GM06990 (cell line): Measurements from ENCODE around the gene VWA2.

ENCODE experiments used
- DNase-seq: peaks from one replicate; pipeline ENCODE4 v3.0.0-alpha.2; 2011; ENCODE audit not compliant: insufficient read length; ENCODE audit errors: extremely low read depth
- H3K27me3 ChIP-seq: replicated peaks from 2 replicates; pipeline ENCODE4 v1.6.0; 2011; ENCODE audit warnings: low read length; ENCODE audit not compliant: control insufficient read depth, insufficient read depth
- H3K36me3 ChIP-seq: 2 replicates; pipeline ENCODE4 v1.5.1; 2011; ENCODE audit warnings: low read length; ENCODE audit not compliant: control insufficient read depth, insufficient read depth
- H3K4me3 ChIP-seq: replicated peaks from 2 replicates; pipeline ENCODE4 v1.5.1; 2011; ENCODE audit warnings: low read depth, mild to moderate bottlenecking, control low read depth, low read length
- CTCF ChIP-seq: IDR thresholded peaks from 2 replicates; pipeline ENCODE4 v1.5.1; 2011; ENCODE audit warnings: low read length, control low read depth, mild to moderate bottlenecking, inconsistent platforms; ENCODE audit not compliant: insufficient read depth, poor library complexity, severe bottlenecking

VWA2 gene

DNA sequence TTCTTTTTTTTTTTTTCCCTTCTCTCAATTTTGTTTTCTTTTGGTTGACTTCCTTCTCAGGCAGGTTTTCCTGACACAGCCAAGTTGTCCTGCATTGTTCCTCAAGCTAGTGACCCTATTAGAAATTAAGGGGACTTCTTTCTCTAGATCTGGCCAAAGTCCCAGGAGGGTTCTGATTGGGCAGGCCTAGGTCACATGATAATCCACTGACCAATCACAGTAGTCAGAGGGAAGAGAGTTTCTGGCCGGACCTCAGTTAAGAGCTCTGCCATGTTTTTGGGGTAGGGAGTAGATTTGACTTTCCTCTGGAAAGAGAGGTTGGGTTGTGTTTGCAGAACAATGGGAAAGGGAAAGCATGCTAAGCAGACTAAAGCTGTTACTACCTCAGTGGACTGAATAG lies 16.2 kb downstream of the VWA2 start:
- no peak for TF ChIP-seq CTCF
- Histone ChIP-seq H3K27me3 (no peaks in the 10 kb centered on the region; the same call in 1 of the 2 replicates), H3K4me3 (no peak overlapping the region), H3K36me3 (no peaks in the 10 kb centered on the region)
- no peak for DNase-seq

DNA sequence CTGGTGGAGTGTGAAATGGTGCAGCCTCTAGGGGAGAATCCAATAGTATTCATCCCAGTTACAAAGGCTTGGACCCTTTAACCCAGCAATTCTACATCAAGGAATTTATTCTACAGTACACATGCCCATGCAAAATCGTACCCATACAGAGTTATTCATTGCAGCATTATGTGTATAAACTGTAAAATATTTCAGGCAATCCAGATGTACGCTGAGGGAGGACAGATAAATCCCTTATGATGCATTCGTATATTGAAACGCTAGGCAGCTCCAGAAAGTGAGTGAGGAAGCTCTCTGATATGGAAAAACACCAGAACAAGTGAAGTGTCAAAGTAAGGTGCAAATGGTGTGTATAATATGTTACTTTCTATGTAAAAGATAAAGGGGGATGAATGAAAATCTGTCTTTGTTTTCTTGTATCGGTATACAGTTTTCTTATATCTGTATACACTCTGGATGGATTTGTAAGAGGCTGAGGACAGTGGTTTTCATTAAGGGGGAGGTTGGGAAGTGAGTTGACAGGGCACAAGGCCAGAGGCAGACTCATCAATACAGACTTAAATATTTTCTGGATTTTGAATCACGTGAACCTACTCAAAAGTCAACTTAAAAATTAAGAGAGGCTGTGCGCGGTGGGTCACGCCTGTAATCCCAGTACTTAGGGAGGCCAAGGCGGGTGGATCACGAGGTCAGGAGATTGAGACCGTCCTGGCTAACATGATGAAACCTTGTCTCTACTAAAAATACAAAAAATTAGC lies 17.1 kb downstream of the VWA2 start:
- Histone ChIP-seq H3K27me3 (no peaks in the 10 kb centered on the region; the same call in 1 of the 2 replicates), H3K4me3 (no peak overlapping the region), H3K36me3 (no peaks in the 10 kb centered on the region)
- no peak for DNase-seq
- TF ChIP-seq CTCF: no peak

DNA sequence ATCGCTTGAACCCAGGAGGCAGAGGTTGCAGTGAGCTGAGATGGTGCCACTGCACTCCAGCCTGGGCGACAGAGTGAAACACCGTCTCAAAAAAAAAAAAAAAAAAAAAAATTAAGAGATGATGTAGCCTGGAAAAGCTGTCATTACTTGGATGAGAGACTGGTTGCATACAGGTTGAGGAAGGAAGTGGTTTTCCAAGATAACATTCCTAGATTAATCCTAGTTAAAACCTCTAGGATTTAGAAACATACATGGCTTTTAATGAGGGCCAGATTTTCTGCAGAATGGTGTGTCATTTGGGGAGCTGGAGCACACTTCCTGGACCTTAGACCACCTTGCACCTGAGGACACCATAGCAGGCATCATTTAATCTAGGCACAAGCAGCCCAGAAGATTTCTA lies 17.8 kb downstream of the VWA2 start:
- TF ChIP-seq CTCF: no peak
- H3K4me3 ChIP-seq: no peak overlapping the region

GRCh38 chr10:114257498-114257897 lies 18.4 kb downstream of the VWA2 start:
- no peaks in the 10 kb centered on the region for H3K36me3 ChIP-seq
- DNase-seq: no peak
- no peak for TF ChIP-seq CTCF
- H3K27me3 ChIP-seq: no peaks in the 10 kb centered on the region
- no peak overlapping the region for H3K4me3 ChIP-seq

More for the DNA sequence above, 17.8 kb downstream of the VWA2 start:
- no peak for DNase-seq
- no peaks in the 10 kb centered on the region; the same call in 1 of the 2 replicates for H3K27me3 ChIP-seq
- H3K36me3 ChIP-seq: no peaks in the 10 kb centered on the region

DNA sequence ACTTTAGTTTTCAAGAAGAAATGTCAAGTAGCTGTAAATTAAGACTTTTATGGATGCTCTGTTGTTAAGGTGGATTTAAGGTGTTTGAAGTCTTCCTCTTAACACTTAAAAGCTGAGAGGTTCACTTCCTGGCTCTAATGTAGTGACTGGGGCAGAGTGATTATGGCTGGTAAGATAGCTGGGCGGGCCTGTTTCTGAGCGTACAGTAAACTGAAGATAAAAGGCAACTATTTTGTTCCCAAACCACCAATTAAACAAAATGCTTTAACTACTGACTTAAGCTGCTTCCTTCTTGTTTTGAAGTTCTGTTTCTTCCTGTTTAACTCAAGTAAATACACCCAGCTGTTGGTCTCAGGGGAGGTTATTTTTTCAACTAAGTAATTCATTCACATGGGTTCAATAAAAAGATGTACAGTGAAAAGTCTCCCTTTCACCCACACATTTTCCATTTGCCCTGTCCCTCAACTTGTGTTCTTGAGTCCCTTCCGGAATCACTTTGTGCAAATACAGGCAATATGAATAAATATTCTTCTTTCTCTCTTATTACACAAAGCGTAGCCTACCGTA lies 19.3 kb downstream of the VWA2 start:
- Histone ChIP-seq H3K4me3 (no peak overlapping the region), H3K27me3 (no peaks in the 10 kb centered on the region), H3K36me3 (no peaks in the 10 kb centered on the region)
- TF ChIP-seq CTCF: no peak
- DNase-seq: no peak
